Hepatocyte (in vitro differentiated cells): ENCODE data around the gene OR2J3. TPM values are rescaled to one million over a fixed set of nuclear protein-coding genes. Genes with fewer than 3 reads are reported as not detected.

ENCODE experiments used
- DNase-seq: peaks from one replicate; pipeline ENCODE4 v3.0.0-alpha.2; 2016; ENCODE audit warnings: low spot score
- H2AFZ ChIP-seq: fragments of 200-600 bp; sonication (generic); 2 replicates; pipeline ENCODE4 v1.6.0; 2016; ENCODE audit warnings: antibody characterized with exemption, mild to moderate bottlenecking
- H3K27ac ChIP-seq: fragments of 200-600 bp; sonication (generic); 2 replicates; pipeline ENCODE4 v1.5.1; 2016; ENCODE audit warnings: mild to moderate bottlenecking
- H3K27me3 ChIP-seq: fragments of 200-600 bp; sonication (generic); 2 replicates; pipeline ENCODE4 v1.6.1; 2016
- H3K36me3 ChIP-seq: fragments of 200-600 bp; sonication (generic); replicated peaks from 2 replicates; pipeline ENCODE4 v1.5.1; 2016; ENCODE audit warnings: low read depth; ENCODE audit not compliant: insufficient read depth
- H3K4me1 ChIP-seq: fragments of 200-600 bp; sonication (generic); 2 replicates; pipeline ENCODE4 v1.5.1; 2016; ENCODE audit warnings: mild to moderate bottlenecking, moderate library complexity; ENCODE audit not compliant: insufficient read depth
- H3K4me2 ChIP-seq: fragments of 200-600 bp; sonication (generic); 2 replicates; pipeline ENCODE4 v1.6.0; 2016
- H3K4me3 ChIP-seq: fragments of 200-600 bp; sonication (generic); 2 replicates; pipeline ENCODE4 v1.5.1; 2016; ENCODE audit warnings: mild to moderate bottlenecking
- H3K79me2 ChIP-seq: fragments of 200-600 bp; sonication (generic); 2 replicates; pipeline ENCODE4 v1.6.0; 2017; ENCODE audit warnings: mild to moderate bottlenecking
- H3K9me2 ChIP-seq: fragments of 200-600 bp; sonication (generic); replicated peaks from 2 replicates; pipeline ENCODE4 v1.6.0; 2017; ENCODE audit warnings: mild to moderate bottlenecking; ENCODE audit not compliant: insufficient read depth
- H3K9me3 ChIP-seq: fragments of 200-600 bp; sonication (generic); 2 replicates; pipeline ENCODE4 v1.5.1; 2016; ENCODE audit warnings: low read depth, mild to moderate bottlenecking
- H4K20me1 ChIP-seq: fragments of 200-600 bp; sonication (generic); 2 replicates; pipeline ENCODE4 v1.6.0; 2016; ENCODE audit warnings: mild to moderate bottlenecking; ENCODE audit not compliant: insufficient read depth, poor library complexity, severe bottlenecking
- EZH2 ChIP-seq: fragments of 200-600 bp; sonication (generic); IDR thresholded peaks from 2 replicates; pipeline ENCODE4 v1.6.1; 2016; ENCODE audit warnings: antibody characterized with exemption, mild to moderate bottlenecking, borderline replicate concordance
- EZH2phosphoT487 ChIP-seq: fragments of 200-600 bp; sonication (generic); IDR thresholded peaks from one replicate; pipeline ENCODE4 v1.6.1; 2018; ENCODE audit warnings: antibody characterized with exemption, mild to moderate bottlenecking, low read depth, moderate library complexity; ENCODE audit not compliant: unreplicated experiment, severe bottlenecking
- WGBS: methylation state at CpG from one replicate; pipeline ENCODE4 v1.1.6; 2016; ENCODE audit warnings: low lambda C conversion rate; ENCODE audit errors: missing lambda C conversion rate; 5-methylcytosine and 5-hydroxymethylcytosine counted together
- polyA plus RNA-seq: library from polyadenylated mRNA; unstranded; fragments of >200 nt; fragmentation: Nextera tagmentation; extraction: Ambion mirVana; gene quantifications from 2 replicates; pipeline ENCODE4 v1.2.1, GENCODE V29; 2016
- total RNA-seq: library from RNA; depleted of rRNA; stranded (reverse); fragments of >200 nt; gene quantifications from 2 replicates; pipeline ENCODE4 v1.2.3, GENCODE V29; 2014
- TF ChIP-seq, protein P1 (sequence below): fragments of 200-600 bp; sonication (generic); IDR thresholded peaks from 2 replicates; pipeline ENCODE4 v1.5.1; 2016; ENCODE audit warnings: antibody characterized with exemption, mild to moderate bottlenecking; ENCODE audit not compliant: poor library complexity

Gene OR2J3
- total and polyA plus RNA-seq, 2 experiments from 2014 or later = not detected

DNA sequence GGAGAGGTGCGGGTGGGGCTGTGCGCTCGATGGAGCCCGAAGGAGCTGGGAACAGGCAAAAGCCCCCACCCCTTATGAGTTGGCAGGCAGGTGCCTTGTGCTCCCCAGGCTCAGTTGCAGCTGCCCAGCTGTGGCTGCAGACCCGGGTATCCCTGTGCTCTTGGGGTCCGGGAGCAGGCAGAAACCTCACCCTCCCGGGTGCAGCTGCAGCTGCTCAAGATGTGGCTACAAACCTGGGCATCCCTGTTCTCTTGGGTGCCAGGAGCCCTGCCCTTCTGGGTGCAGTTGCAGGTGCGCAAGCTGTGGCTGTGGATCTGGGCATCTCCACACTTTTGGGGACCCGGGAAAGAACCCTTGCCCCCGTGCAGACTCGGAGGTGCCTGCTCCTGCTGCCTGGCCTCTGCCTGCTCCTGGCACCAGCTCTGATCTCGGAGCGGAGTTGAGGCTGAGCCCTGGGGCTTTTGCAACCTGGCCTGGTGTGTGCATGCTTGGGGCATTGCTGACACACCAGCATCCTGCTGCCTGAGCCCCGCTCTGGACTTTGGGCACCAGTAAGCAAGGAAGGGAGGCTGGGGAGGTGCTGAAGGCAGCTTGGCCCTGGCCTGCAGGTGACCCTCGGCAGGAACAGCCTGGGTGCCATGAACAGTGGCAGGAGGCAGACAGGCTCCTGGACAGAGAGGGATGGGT, 21.6 kb downstream of the OR2J3 start:
- no peak overlapping the region for H2AFZ ChIP-seq
- H3K9me2 ChIP-seq = no peaks in the 10 kb centered on the region
- H3K27me3 ChIP-seq = peaks cover 4% of the 10 kb centered on the region
- no peaks in the 10 kb centered on the region for H3K9me3 ChIP-seq
- DNase-seq = no peak
- TF ChIP-seq EZH2phosphoT487 = no peak
- TF ChIP-seq EZH2 = no peak
- TF ChIP-seq, protein P1, sequence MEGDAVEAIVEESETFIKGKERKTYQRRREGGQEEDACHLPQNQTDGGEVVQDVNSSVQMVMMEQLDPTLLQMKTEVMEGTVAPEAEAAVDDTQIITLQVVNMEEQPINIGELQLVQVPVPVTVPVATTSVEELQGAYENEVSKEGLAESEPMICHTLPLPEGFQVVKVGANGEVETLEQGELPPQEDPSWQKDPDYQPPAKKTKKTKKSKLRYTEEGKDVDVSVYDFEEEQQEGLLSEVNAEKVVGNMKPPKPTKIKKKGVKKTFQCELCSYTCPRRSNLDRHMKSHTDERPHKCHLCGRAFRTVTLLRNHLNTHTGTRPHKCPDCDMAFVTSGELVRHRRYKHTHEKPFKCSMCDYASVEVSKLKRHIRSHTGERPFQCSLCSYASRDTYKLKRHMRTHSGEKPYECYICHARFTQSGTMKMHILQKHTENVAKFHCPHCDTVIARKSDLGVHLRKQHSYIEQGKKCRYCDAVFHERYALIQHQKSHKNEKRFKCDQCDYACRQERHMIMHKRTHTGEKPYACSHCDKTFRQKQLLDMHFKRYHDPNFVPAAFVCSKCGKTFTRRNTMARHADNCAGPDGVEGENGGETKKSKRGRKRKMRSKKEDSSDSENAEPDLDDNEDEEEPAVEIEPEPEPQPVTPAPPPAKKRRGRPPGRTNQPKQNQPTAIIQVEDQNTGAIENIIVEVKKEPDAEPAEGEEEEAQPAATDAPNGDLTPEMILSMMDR = no peak
- no peak overlapping the region for H3K4me3 ChIP-seq
- H3K79me2 ChIP-seq = no peaks in the 10 kb centered on the region
- H3K36me3 ChIP-seq = no peaks in the 10 kb centered on the region
- no peak overlapping the region for H3K4me2 ChIP-seq
- 78% methylated on average over 15 of the region's 15 CpGs for WGBS
- no peaks in the 10 kb centered on the region for H4K20me1 ChIP-seq
- no peaks in the 10 kb centered on the region for H3K4me1 ChIP-seq
- no peak overlapping the region for H3K27ac ChIP-seq

DNA sequence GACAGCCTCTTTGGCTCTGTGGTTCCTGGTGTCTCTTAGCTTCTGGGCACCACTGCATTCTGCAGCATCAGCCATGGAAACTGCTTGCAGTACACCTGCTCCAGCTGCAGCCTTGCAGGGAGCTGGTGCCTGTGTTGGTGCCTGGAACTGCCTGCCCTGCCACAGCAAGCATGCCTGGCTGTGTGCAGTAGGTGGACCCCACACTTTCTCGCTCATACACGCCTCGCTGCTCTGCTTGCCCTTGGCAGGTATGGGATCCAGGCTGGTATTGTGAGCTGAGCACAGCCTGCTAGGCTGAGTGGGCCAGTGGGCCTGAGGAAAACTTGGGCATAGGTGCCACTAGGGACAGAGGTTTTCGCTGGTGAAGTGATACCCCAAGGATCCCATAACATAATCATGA, 22.8 kb downstream of the OR2J3 start:
- Histone ChIP-seq H3K79me2 (no peaks in the 10 kb centered on the region), H3K36me3 (no peaks in the 10 kb centered on the region), H2AFZ (no peak overlapping the region), H3K9me2 (no peaks in the 10 kb centered on the region), H3K4me2 (no peak overlapping the region), H3K27me3 (peaks cover 4% of the 10 kb centered on the region), H3K27ac (no peak overlapping the region), H3K4me3 (no peak overlapping the region), H4K20me1 (no peaks in the 10 kb centered on the region), H3K4me1 (no peaks in the 10 kb centered on the region), H3K9me3 (no peaks in the 10 kb centered on the region)
- TF ChIP-seq, protein P1 = no peak
- TF ChIP-seq EZH2 (no peak), EZH2phosphoT487 (no peak)
- WGBS = 93% methylated on average over 4 of the region's 4 CpGs
- no peak for DNase-seq

DNA sequence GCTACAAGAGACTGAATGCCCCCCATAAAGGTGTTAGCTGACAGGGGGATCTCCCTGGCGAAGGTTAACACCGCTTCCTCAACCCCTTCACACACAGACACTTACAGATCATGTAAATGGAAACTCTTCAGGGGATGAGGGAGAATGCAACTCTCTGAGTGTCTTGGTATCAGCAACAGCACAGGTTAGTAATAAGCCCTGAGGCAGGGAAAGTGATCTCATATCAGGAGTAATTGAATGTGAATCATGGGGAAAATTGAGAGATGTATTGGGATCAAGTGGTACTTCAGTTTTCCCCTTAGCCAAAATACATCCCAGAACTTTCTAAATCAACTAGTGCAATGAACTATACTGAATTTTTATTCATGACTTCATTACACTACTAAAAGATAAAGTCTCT, 23.8 kb downstream of the OR2J3 start:
- peaks cover 4% of the 10 kb centered on the region for H3K27me3 ChIP-seq
- H3K4me1 ChIP-seq = no peaks in the 10 kb centered on the region
- no peaks in the 10 kb centered on the region for H3K36me3 ChIP-seq
- H3K79me2 ChIP-seq = no peaks in the 10 kb centered on the region
- no peak overlapping the region for H2AFZ ChIP-seq
- 76% methylated on average over 2 of the region's 2 CpGs for WGBS
- TF ChIP-seq EZH2 = no peak
- TF ChIP-seq, protein P1 = no peak
- TF ChIP-seq EZH2phosphoT487 = no peak
- H4K20me1 ChIP-seq = no peaks in the 10 kb centered on the region
- H3K4me2 ChIP-seq = no peak overlapping the region
- no peak overlapping the region for H3K27ac ChIP-seq
- H3K9me3 ChIP-seq = no peaks in the 10 kb centered on the region
- H3K4me3 ChIP-seq = no peak overlapping the region
- DNase-seq = no peak
- H3K9me2 ChIP-seq = no peaks in the 10 kb centered on the region
